ENCODE data around the gene PARP6. TPM values are rescaled to one million over a fixed set of nuclear protein-coding genes. Genes with fewer than 3 reads are reported as not detected.

Gene PARP6
- total RNA-seq, 4 donors from 2014 or later, result 51.3 to 84.0 (median 64.8) TPM

GRCh38 chr15:72229947-72230196, 42.5 kb downstream of the PARP6 start:
- no peak for TF ChIP-seq CTCF (IDR thresholded peaks at IDR 0.05; ENCODE audit: low read depth)

GRCh38 chr15:72229076-72229946, 43.0 kb downstream of the PARP6 start:
- no peak for TF ChIP-seq CTCF (IDR thresholded peaks at IDR 0.05; ENCODE audit: low read depth)

GRCh38 chr15:72227720-72228119, 44.6 kb downstream of the PARP6 start:
- TF ChIP-seq CTCF (IDR thresholded peaks at IDR 0.05; ENCODE audit: low read depth), result no peak

GRCh38 chr15:72227192-72227586, 45.2 kb downstream of the PARP6 start:
- TF ChIP-seq CTCF (IDR thresholded peaks at IDR 0.05; ENCODE audit: low read depth), result no peak

- TF ChIP-seq CTCF (IDR thresholded peaks at IDR 0.05; ENCODE audit: low read depth), result no peak
Measured at GRCh38 chr15:72223278-72223677, 49.1 kb downstream of the PARP6 start.

- TF ChIP-seq CTCF (IDR thresholded peaks at IDR 0.05; ENCODE audit: low read depth), result no peak
Measured at GRCh38 chr15:72222393-72222792, 50.0 kb downstream of the PARP6 start.

GRCh38 chr15:72220687-72221086, 51.7 kb downstream of the PARP6 start:
- TF ChIP-seq CTCF (IDR thresholded peaks at IDR 0.05; ENCODE audit: low read depth), result no peak

All from subcutaneous adipose tissue (tissue), 4 donors.